ENCODE measurements around the gene NT5C1A.
A peak's percentile ranks its signal among the peaks of the same experiment; 100 is the strongest.

Gene NT5C1A

GRCh38 chr1:39639305-39640130, 32.4 kb downstream of the NT5C1A start, which contains the start of gene HEYL:
HEYL (minus strand) TSS chr1:39639643; CDS start chr1:39639625, 18 bp downstream.
- H3K36me3 ChIP-seq (ENCODE audit: control insufficient read depth in 2 of 2, insufficient read depth in 1 of 2, low read length in 2 of 2), result no peaks in the 10 kb centered on the region
- H3K4me3 ChIP-seq (ENCODE audit: low read depth, low read length), result peak within 1 kb of the TSS; percentile 53
- H3K9me3 ChIP-seq (ENCODE audit: control insufficient read depth, insufficient read depth, low read depth, low read length), result no peaks in the 10 kb centered on the region
- H3K27ac ChIP-seq (ENCODE audit: extremely low read depth, low read depth, low read length), result peak within 1 kb of the TSS; percentile 58; the same call in 1 of the 2 replicates
- H3K4me1 ChIP-seq (ENCODE audit: control insufficient read depth, insufficient read depth, low read length), result no peaks in the 10 kb centered on the region
- ChIA-PET POLR2A (interaction anchor here (1.3 to 1.8 kb wide), 2 partner anchors 33 to 65 kb away, joined by 3 to 5 read pairs; no protein-coding TSS in a partner anchor), CTCF (interaction anchor here (0.6 to 3.2 kb wide), 12 partner anchors 9 to 327 kb away, joined by 3 to 14 read pairs (median 4); no protein-coding TSS in a partner anchor)
- peak; percentile 79; the same call in 1 of the 2 replicates for TF ChIP-seq ZXDB (tag by site-specific recombination; IDR thresholded peaks at IDR 0.05)
- no peak for TF ChIP-seq ZNF521 (tag by site-specific recombination; IDR thresholded peaks at IDR 0.05)
- peak; percentile 91 for TF ChIP-seq ZIC2 (tag by site-specific recombination; IDR thresholded peaks at IDR 0.05)
- peak; percentile 34 for TF ChIP-seq SP2 (tag by site-specific recombination; IDR thresholded peaks at IDR 0.05)
- TF ChIP-seq ZNF394 (tag by site-specific recombination; IDR thresholded peaks at IDR 0.05; ENCODE audit: borderline replicate concordance), result no peak
- TF ChIP-seq ZNF354C (tag by site-specific recombination; IDR thresholded peaks at IDR 0.05; ENCODE audit: borderline replicate concordance, low read depth), result no peak
- TF ChIP-seq MZF1 (tag by site-specific recombination; IDR thresholded peaks at IDR 0.05; ENCODE audit: borderline replicate concordance), result 0 out of 2 replicates have a peak, but pooled peaks have one; percentile 40
- TF ChIP-seq GLIS2 (tag by site-specific recombination; IDR thresholded peaks at IDR 0.05), result peak; percentile 71
- peak; percentile 89 for TF ChIP-seq GLIS1 (tag by site-specific recombination; IDR thresholded peaks at IDR 0.05)
- peak; percentile 41; the same call in 1 of the 2 replicates for TF ChIP-seq KLF8 (tag by site-specific recombination; IDR thresholded peaks at IDR 0.05)
- peak; percentile 85 for TF ChIP-seq ZFHX2 (tag by site-specific recombination; conservative IDR thresholded peaks at IDR 0.05)
- TF ChIP-seq SCRT1 (tag by site-specific recombination; IDR thresholded peaks at IDR 0.05; ENCODE audit: borderline replicate concordance), result peak; percentile 32; the same call in 1 of the 2 replicates
- TF ChIP-seq ZBTB20 (tag by site-specific recombination; IDR thresholded peaks at IDR 0.05), result peak; percentile 68
- no peak for TF ChIP-seq ZFP3 (tag by site-specific recombination; IDR thresholded peaks at IDR 0.05; ENCODE audit: low read depth)
- TF ChIP-seq ZNF76 (tag by site-specific recombination; IDR thresholded peaks at IDR 0.05; ENCODE audit: borderline replicate concordance, low read depth), result 0 out of 2 replicates have a peak, but pooled peaks have one; percentile 35
- no peak for TF ChIP-seq ZSCAN30 (tag by site-specific recombination; IDR thresholded peaks at IDR 0.05)
- TF ChIP-seq IKZF3 (tag by site-specific recombination; IDR thresholded peaks at IDR 0.05), result peak; percentile 87
- TF ChIP-seq KLF1 (tag by site-specific recombination; IDR thresholded peaks at IDR 0.05), result peak; percentile 90
- TF ChIP-seq, protein P1, sequence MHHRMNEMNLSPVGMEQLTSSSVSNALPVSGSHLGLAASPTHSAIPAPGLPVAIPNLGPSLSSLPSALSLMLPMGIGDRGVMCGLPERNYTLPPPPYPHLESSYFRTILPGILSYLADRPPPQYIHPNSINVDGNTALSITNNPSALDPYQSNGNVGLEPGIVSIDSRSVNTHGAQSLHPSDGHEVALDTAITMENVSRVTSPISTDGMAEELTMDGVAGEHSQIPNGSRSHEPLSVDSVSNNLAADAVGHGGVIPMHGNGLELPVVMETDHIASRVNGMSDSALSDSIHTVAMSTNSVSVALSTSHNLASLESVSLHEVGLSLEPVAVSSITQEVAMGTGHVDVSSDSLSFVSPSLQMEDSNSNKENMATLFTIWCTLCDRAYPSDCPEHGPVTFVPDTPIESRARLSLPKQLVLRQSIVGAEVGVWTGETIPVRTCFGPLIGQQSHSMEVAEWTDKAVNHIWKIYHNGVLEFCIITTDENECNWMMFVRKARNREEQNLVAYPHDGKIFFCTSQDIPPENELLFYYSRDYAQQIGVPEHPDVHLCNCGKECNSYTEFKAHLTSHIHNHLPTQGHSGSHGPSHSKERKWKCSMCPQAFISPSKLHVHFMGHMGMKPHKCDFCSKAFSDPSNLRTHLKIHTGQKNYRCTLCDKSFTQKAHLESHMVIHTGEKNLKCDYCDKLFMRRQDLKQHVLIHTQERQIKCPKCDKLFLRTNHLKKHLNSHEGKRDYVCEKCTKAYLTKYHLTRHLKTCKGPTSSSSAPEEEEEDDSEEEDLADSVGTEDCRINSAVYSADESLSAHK (tag by site-specific recombination; IDR thresholded peaks at IDR 0.05), result 0 out of 2 replicates have a peak, but pooled peaks have one; percentile 16
- TF ChIP-seq, protein P2, sequence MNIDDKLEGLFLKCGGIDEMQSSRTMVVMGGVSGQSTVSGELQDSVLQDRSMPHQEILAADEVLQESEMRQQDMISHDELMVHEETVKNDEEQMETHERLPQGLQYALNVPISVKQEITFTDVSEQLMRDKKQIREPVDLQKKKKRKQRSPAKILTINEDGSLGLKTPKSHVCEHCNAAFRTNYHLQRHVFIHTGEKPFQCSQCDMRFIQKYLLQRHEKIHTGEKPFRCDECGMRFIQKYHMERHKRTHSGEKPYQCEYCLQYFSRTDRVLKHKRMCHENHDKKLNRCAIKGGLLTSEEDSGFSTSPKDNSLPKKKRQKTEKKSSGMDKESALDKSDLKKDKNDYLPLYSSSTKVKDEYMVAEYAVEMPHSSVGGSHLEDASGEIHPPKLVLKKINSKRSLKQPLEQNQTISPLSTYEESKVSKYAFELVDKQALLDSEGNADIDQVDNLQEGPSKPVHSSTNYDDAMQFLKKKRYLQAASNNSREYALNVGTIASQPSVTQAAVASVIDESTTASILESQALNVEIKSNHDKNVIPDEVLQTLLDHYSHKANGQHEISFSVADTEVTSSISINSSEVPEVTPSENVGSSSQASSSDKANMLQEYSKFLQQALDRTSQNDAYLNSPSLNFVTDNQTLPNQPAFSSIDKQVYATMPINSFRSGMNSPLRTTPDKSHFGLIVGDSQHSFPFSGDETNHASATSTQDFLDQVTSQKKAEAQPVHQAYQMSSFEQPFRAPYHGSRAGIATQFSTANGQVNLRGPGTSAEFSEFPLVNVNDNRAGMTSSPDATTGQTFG (tag by site-specific recombination; IDR thresholded peaks at IDR 0.05; ENCODE audit: borderline replicate concordance), result no peak
- TF ChIP-seq ZNF629 (tag by site-specific recombination; IDR thresholded peaks at IDR 0.05), result 0 out of 2 replicates have a peak, but pooled peaks have one; percentile 29
- peak; percentile 99 for TF ChIP-seq SCRT2 (tag by site-specific recombination; IDR thresholded peaks at IDR 0.05)
- peak; percentile 37; the same call in 1 of the 2 replicates for TF ChIP-seq EGR2 (tag by site-specific recombination; IDR thresholded peaks at IDR 0.05; ENCODE audit: low read depth)
- TF ChIP-seq ZNF513 (tag by site-specific recombination; IDR thresholded peaks at IDR 0.05), result no peak
- peak; percentile 81 for TF ChIP-seq PATZ1 (tag by site-specific recombination; IDR thresholded peaks at IDR 0.05)
- TF ChIP-seq RBAK (tag by site-specific recombination; IDR thresholded peaks at IDR 0.05), result no peak
- TF ChIP-seq SP3 (tag by site-specific recombination; IDR thresholded peaks at IDR 0.05), result peak; percentile 79
- peak; percentile 82 for TF ChIP-seq ZNF600 (tag by site-specific recombination; IDR thresholded peaks at IDR 0.05)
- TF ChIP-seq ZNF138 (tag by site-specific recombination; IDR thresholded peaks at IDR 0.05; ENCODE audit: borderline replicate concordance), result no peak

Data from HEK293 (cell line).